Neural crest cell (in vitro differentiated cells): Measurements from ENCODE around the gene RHBDF2. TPM values are rescaled to one million over a fixed set of nuclear protein-coding genes. Genes with fewer than 3 reads are reported as not detected.

ENCODE experiments used
- DNase-seq: peaks from one replicate; pipeline ENCODE4 v3.0.0; 2021; ENCODE audit warnings: low read depth, mixed read lengths, low spot score
- H3K27ac Mint-ChIP-seq: one replicate; pipeline ENCODE4 v1.8.0; 2021; ENCODE audit warnings: mild to moderate bottlenecking, mixed read lengths; ENCODE audit not compliant: unreplicated experiment
- H3K27me3 Mint-ChIP-seq: 2 replicates; pipeline ENCODE4 v1.8.0; 2021; ENCODE audit warnings: low read depth, mild to moderate bottlenecking, mixed read lengths
- H3K36me3 Mint-ChIP-seq: 2 replicates; pipeline ENCODE4 v1.8.0; 2021; ENCODE audit warnings: low read depth, mild to moderate bottlenecking, mixed read lengths
- H3K4me1 Mint-ChIP-seq: 2 replicates; pipeline ENCODE4 v1.8.0; 2021; ENCODE audit warnings: mixed read lengths
- H3K4me3 Mint-ChIP-seq: one replicate; pipeline ENCODE4 v1.8.0; 2021; ENCODE audit warnings: mild to moderate bottlenecking, mixed read lengths
- H3K9me3 Mint-ChIP-seq: 2 replicates; pipeline ENCODE4 v1.8.0; 2021; ENCODE audit warnings: mixed read lengths
- total RNA-seq: library from RNA; stranded (reverse); gene quantifications from 2 replicates; pipeline ENCODE4 v1.2.1, GENCODE V29; 2021
- TF ChIP-seq, protein P1 (sequence below): fragments of 200-600 bp; sonication (generic); conservative IDR thresholded peaks from 2 replicates; pipeline ENCODE4 v1.5.0; 2021; ENCODE audit warnings: antibody characterized with exemption, mild to moderate bottlenecking

RHBDF2 gene
- total RNA-seq, 1 donor from 2014 or later, result 3.6 TPM

DNA sequence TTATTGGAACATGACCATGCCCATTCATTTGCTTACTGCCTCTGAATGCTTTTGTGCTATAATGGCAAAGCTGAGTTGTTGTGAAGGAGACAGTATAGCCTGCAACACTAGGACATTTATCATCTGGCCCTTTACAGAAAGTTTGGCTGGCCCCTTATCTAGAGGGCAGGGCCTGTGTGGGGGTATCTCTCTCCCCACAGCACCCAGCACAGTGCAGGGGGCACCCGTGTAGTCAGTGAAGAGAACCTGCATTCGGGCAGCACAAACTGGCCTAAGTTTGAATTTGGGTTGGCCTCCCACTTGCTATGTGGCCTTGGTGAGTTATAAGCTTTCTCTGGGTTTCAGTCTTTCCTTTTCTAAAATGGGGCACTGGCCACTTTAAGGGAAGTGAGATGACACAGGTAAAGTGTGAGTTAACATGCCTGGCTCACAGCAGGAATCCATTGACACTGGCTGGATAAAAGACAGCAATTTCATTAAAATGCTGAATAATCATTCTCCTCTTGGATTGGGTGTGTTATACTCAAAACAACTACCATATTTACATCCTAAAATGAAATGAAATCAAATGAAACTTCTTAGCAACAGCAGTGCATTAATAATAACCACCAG, 60.4 kb downstream of the RHBDF2 start:
- Mint-ChIP-seq H3K4me1 (peaks cover 69% of the 10 kb centered on the region), H3K36me3 (no peaks in the 10 kb centered on the region), H3K27ac (no peak overlapping the region), H3K4me3 (no peak overlapping the region), H3K9me3 (no peaks in the 10 kb centered on the region), H3K27me3 (no peaks in the 10 kb centered on the region)
- TF ChIP-seq, protein P1, sequence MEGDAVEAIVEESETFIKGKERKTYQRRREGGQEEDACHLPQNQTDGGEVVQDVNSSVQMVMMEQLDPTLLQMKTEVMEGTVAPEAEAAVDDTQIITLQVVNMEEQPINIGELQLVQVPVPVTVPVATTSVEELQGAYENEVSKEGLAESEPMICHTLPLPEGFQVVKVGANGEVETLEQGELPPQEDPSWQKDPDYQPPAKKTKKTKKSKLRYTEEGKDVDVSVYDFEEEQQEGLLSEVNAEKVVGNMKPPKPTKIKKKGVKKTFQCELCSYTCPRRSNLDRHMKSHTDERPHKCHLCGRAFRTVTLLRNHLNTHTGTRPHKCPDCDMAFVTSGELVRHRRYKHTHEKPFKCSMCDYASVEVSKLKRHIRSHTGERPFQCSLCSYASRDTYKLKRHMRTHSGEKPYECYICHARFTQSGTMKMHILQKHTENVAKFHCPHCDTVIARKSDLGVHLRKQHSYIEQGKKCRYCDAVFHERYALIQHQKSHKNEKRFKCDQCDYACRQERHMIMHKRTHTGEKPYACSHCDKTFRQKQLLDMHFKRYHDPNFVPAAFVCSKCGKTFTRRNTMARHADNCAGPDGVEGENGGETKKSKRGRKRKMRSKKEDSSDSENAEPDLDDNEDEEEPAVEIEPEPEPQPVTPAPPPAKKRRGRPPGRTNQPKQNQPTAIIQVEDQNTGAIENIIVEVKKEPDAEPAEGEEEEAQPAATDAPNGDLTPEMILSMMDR, result no peak
- no peak for DNase-seq

DNA sequence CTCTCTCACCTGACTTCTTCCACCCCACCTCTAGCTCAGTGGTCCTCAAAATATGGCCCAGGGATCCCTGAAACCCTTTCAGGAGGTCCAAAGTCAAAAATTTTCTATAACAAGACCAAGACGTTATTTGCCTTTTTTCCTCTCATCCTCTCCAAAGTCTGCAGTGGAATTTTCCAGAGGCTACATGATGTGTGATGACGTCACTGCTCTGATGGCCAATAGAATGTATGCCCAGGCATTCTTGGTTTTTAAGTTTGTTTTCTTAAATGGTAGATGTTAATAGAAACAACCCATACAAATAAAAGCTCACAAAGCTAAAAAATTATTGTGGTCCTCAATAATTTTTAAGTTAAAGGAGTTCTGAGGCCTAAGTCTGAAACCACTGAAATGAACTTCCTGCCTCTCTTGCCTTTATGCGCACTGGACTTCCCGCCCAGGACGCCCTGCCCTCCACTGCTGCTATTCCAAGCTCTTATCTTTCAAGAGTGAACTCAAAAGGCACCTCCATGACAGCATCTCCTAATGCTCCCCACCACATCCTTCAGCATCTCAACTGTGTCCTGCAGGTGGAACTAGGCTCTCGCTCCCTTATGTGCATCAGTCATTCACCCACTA, 61.8 kb downstream of the RHBDF2 start:
- DNase-seq, result no peak
- no peaks in the 10 kb centered on the region for H3K27me3 Mint-ChIP-seq
- no peak overlapping the region for H3K27ac Mint-ChIP-seq
- H3K9me3 Mint-ChIP-seq, result no peaks in the 10 kb centered on the region
- peaks cover 55% of the 10 kb centered on the region for H3K4me1 Mint-ChIP-seq
- TF ChIP-seq, protein P1, result no peak
- no peak overlapping the region for H3K4me3 Mint-ChIP-seq
- H3K36me3 Mint-ChIP-seq, result no peaks in the 10 kb centered on the region

DNA sequence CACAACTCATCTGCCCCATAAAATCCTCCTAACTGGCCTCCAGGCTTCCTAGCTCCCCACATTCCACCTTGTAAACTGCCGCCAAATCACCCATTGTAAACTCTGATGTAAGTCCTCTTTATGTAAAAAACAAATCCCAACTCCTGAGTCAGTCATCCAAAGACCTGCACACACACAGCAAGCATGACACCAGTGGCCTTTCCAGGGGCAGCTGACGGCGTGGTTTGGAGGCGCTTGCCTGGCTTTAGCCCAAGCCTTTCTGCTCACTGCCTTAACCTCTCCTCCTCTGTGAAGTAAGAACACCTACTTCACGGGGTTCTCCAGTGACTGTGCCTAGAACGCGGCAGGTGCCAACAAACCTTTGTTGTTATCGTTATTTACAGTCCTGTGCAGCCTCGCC, 62.3 kb downstream of the RHBDF2 start:
- no peak overlapping the region for H3K4me3 Mint-ChIP-seq

DNA sequence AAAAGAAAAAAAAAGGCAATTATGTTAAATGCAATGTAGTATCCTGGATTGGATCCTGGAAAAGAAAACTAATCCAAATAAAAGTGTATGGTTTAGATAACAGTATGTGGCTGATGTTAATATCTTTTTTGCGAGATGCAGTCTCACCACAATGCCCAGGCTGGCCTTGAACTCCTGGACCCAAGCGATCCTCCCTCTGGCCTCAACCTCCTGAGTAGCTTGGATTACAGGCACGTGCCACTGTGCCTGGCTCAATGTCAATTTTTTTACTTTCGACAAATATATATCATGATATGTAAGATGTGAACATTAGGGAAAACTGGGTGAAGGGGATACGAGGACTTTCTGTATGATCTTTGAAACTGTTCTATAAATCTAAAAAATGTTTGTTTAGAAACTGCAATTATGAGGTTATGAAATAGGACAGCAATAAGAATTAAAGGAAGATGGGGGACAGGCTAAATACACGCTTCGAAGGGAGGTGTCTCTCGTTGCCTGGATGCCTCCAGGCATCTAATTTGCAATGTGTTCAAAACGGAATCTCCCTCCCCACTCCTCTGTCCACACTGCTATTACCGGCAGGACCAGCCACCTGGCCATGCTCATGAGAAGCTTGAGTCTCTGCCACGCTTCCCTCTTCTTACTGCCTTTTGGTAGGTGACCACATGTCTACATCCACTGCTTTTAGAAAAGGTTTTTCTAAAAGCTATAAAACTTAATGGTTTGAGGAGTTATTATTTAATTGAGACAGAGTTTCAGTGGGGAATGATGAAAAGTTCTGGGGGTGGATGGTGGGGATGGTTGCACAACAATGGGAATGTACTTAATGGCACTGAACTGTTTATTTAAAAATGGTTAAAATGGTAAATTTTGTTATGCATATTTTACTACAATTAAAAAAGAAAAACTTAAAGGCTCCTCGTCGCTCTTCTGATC, 63.5 kb downstream of the RHBDF2 start:
- H3K4me1 Mint-ChIP-seq, result peaks cover 46% of the 10 kb centered on the region

More for the DNA sequence above, 62.3 kb downstream of the RHBDF2 start:
- TF ChIP-seq, protein P1, result no peak
- H3K27me3 Mint-ChIP-seq, result no peaks in the 10 kb centered on the region
- H3K9me3 Mint-ChIP-seq, result no peaks in the 10 kb centered on the region
- H3K27ac Mint-ChIP-seq, result no peak overlapping the region
- no peak for DNase-seq
- H3K36me3 Mint-ChIP-seq, result no peaks in the 10 kb centered on the region
- H3K4me1 Mint-ChIP-seq, result peaks cover 53% of the 10 kb centered on the region

DNA sequence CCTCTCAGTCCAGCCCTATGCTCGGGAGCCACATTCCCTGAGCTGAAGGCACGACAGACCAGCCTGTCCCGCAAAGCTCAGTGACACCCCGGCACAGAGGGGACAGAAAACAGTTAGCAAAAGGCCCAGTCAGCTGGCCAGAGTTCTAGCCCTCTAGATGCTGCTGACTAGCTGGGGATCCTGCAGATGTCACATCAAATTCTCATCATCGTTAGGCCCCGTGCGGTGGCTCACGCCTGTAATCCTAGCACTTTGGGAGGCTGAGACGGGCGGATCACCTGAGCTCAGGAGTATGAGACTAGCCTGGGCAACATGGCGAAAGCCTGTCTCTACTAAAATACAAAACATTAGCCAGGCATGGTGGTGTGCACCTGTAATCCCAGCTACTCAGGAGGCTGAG, 65.5 kb downstream of the RHBDF2 start:
- DNase-seq, result no peak
- Mint-ChIP-seq H3K36me3 (peaks cover 2% of the 10 kb centered on the region), H3K4me1 (peaks cover 38% of the 10 kb centered on the region), H3K27ac (no peak overlapping the region), H3K27me3 (no peaks in the 10 kb centered on the region), H3K9me3 (no peaks in the 10 kb centered on the region), H3K4me3 (no peak overlapping the region)
- TF ChIP-seq, protein P1, result no peak

More for the DNA sequence above, 63.5 kb downstream of the RHBDF2 start:
- DNase-seq, result no peak
- no peak overlapping the region for H3K4me3 Mint-ChIP-seq
- no peak overlapping the region for H3K27ac Mint-ChIP-seq
- H3K27me3 Mint-ChIP-seq, result no peaks in the 10 kb centered on the region
- TF ChIP-seq, protein P1, result no peak
- no peaks in the 10 kb centered on the region for H3K9me3 Mint-ChIP-seq
- H3K36me3 Mint-ChIP-seq, result peaks cover 2% of the 10 kb centered on the region
